Endothelial cell of umbilical vein (primary cell): ENCODE results near the gene TSC22D1.

Source experiments
- POLR2AphosphoS5 ChIP-seq: IDR thresholded peaks from 2 replicates; pipeline ENCODE4 v1.6.1; 2012; ENCODE audit warnings: low read depth, mild to moderate bottlenecking, control low read depth, low read length, moderate library complexity; ENCODE audit not compliant: insufficient read depth
- TF ChIP-seq, protein P1 (sequence below), 2 donors: IDR thresholded peaks; 1 replicate in 1 of 2; 2 replicates in 1 of 2; pipeline ENCODE4 v1.5.1; 2011; ENCODE audit warnings: low read length in 2 of 2, mild to moderate bottlenecking in 2 of 2, moderate library complexity in 2 of 2, control low read depth in 1 of 2, inconsistent platforms in 1 of 2, low read depth in 1 of 2; ENCODE audit not compliant: insufficient read depth in 1 of 2; ENCODE audit errors: extremely low read depth in 1 of 2

GRCh38 chr13:44537248-44537647 is 38.9 kb downstream of the TSC22D1 start:
- TF ChIP-seq, protein P1, sequence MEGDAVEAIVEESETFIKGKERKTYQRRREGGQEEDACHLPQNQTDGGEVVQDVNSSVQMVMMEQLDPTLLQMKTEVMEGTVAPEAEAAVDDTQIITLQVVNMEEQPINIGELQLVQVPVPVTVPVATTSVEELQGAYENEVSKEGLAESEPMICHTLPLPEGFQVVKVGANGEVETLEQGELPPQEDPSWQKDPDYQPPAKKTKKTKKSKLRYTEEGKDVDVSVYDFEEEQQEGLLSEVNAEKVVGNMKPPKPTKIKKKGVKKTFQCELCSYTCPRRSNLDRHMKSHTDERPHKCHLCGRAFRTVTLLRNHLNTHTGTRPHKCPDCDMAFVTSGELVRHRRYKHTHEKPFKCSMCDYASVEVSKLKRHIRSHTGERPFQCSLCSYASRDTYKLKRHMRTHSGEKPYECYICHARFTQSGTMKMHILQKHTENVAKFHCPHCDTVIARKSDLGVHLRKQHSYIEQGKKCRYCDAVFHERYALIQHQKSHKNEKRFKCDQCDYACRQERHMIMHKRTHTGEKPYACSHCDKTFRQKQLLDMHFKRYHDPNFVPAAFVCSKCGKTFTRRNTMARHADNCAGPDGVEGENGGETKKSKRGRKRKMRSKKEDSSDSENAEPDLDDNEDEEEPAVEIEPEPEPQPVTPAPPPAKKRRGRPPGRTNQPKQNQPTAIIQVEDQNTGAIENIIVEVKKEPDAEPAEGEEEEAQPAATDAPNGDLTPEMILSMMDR (IDR thresholded peaks at IDR 0.05; ENCODE audit: extremely low read depth in 1 of 2, insufficient read depth in 1 of 2, low read depth in 1 of 2, low read length in 2 of 2): no peak
- no peak for TF ChIP-seq POLR2AphosphoS5
